ENCODE measurements around the gene RPL11. TPM values are rescaled to one million over a fixed set of nuclear protein-coding genes. Genes with fewer than 3 reads are reported as not detected.

RPL11 gene
- polyA plus RNA-seq, 1 donor (not counting 4 experiments of a cell fraction or from before 2014, with no cell fraction given): 2,447 TPM

DNA sequence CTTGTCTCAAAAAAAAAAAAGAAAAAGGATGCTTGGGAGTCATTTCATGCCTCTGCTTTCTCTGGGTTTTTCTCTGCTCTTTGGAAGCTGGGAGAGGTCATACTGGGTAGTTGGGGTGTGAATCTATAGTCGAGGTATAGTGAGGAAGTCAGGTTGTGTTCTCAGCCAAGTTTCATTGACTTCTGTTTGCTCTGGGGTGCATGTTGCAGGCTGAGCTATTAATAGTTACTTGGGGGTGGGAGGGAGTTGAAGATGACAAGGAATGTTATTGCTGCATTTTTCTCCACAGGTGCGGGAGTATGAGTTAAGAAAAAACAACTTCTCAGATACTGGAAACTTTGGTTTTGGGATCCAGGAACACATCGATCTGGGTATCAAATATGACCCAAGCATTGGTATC is 2.8 kb downstream of the RPL11 start:
- no peak overlapping the region for H2AFZ ChIP-seq (ENCODE audit: control insufficient read depth, low read length)
- H4K20me1 ChIP-seq (ENCODE audit: control insufficient read depth, extremely low read depth, insufficient read depth, low read length): peaks cover 51% of the 10 kb centered on the region
- H3K4me1 ChIP-seq (ENCODE audit: control insufficient read depth, extremely low read depth, insufficient read depth, low read length): peaks cover 35% of the 10 kb centered on the region
- TF ChIP-seq, protein P1, sequence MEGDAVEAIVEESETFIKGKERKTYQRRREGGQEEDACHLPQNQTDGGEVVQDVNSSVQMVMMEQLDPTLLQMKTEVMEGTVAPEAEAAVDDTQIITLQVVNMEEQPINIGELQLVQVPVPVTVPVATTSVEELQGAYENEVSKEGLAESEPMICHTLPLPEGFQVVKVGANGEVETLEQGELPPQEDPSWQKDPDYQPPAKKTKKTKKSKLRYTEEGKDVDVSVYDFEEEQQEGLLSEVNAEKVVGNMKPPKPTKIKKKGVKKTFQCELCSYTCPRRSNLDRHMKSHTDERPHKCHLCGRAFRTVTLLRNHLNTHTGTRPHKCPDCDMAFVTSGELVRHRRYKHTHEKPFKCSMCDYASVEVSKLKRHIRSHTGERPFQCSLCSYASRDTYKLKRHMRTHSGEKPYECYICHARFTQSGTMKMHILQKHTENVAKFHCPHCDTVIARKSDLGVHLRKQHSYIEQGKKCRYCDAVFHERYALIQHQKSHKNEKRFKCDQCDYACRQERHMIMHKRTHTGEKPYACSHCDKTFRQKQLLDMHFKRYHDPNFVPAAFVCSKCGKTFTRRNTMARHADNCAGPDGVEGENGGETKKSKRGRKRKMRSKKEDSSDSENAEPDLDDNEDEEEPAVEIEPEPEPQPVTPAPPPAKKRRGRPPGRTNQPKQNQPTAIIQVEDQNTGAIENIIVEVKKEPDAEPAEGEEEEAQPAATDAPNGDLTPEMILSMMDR (optimal IDR thresholded peaks at IDR 0.05 in 1 of 3, IDR thresholded peaks at IDR 0.05 in 1 of 3, conservative IDR thresholded peaks at IDR 0.05 in 1 of 3; ENCODE audit: extremely low read depth in 1 of 3, insufficient read depth in 2 of 3, low read length in 3 of 3): no peak
- no peak for TF ChIP-seq EZH2 (IDR thresholded peaks at IDR 0.05; ENCODE audit: low read length)
- H3K4me2 ChIP-seq (ENCODE audit: control insufficient read depth, extremely low read depth, insufficient read depth, low read depth, low read length): peak overlapping the region; percentile 79
- peaks cover 36 to 58% of the 10 kb centered on the region in 2 experiments for H3K36me3 ChIP-seq (ENCODE audit: control insufficient read depth in 2 of 2, extremely low read depth in 1 of 2, insufficient read depth in 2 of 2, low read length in 2 of 2)
- peak overlapping the region in 2 of 3 experiments; percentile 17 to 97 for H3K4me3 ChIP-seq (ENCODE audit: control insufficient read depth in 2 of 3, extremely low read depth in 1 of 3, insufficient read depth in 2 of 3, low read depth in 1 of 3, low read length in 3 of 3)
- DNase-seq (ENCODE audit: low read depth, low spot score) (no peak), FAIRE-seq (no peak)
- H3K79me2 ChIP-seq (ENCODE audit: control insufficient read depth, insufficient read depth, low read length): peaks cover 78% of the 10 kb centered on the region
- dilution Hi-C loops (cut with MboI; ENCODE audit: extremely low pct_ligation_motif_present, low sequenced_read_pairs): no loop called here
- peaks cover 5% of the 10 kb centered on the region for H3K9me1 ChIP-seq (ENCODE audit: control insufficient read depth, extremely low read depth, insufficient read depth, low read length)
- H3K27me3 ChIP-seq (ENCODE audit: control insufficient read depth, extremely low read depth, insufficient read depth, low read length): no peaks in the 10 kb centered on the region
- H3K9ac ChIP-seq (ENCODE audit: control insufficient read depth, extremely low read depth, insufficient read depth, low read length): no peak overlapping the region
- no peak overlapping the region for H3K27ac ChIP-seq (ENCODE audit: control insufficient read depth, insufficient read depth, low read length)
- H3K9me3 ChIP-seq (ENCODE audit: control insufficient read depth, low read depth, low read length): no peaks in the 10 kb centered on the region

DNA sequence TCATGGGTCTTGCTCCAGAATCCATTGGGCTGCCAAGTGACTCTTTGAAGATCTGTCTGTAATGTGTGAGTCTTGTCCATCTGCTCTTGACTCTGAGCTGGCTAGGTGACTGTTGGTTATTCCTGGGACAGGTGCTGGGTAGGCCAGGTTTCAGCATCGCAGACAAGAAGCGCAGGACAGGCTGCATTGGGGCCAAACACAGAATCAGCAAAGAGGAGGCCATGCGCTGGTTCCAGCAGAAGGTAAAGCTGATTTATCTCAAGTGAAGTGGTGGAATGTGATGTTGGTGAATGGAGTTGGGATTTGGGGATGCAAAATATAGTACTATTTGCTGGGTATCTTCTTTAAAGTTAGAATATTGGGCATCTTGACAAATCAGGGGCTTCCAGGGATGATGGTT is 4.1 kb downstream of the RPL11 start:
- Histone ChIP-seq H3K27me3 (ENCODE audit: control insufficient read depth, extremely low read depth, insufficient read depth, low read length) (no peaks in the 10 kb centered on the region), H3K27ac (ENCODE audit: control insufficient read depth, insufficient read depth, low read length) (no peak overlapping the region), H3K4me3 (ENCODE audit: control insufficient read depth in 2 of 3, extremely low read depth in 1 of 3, insufficient read depth in 2 of 3, low read depth in 1 of 3, low read length in 3 of 3) (peak overlapping the region in 1 of 3 experiments; percentile 5), H2AFZ (ENCODE audit: control insufficient read depth, low read length) (no peak overlapping the region), H3K79me2 (ENCODE audit: control insufficient read depth, insufficient read depth, low read length) (peaks cover 89% of the 10 kb centered on the region), H3K9ac (ENCODE audit: control insufficient read depth, extremely low read depth, insufficient read depth, low read length) (no peak overlapping the region), H3K4me1 (ENCODE audit: control insufficient read depth, extremely low read depth, insufficient read depth, low read length) (peaks cover 35% of the 10 kb centered on the region), H4K20me1 (ENCODE audit: control insufficient read depth, extremely low read depth, insufficient read depth, low read length) (peaks cover 63% of the 10 kb centered on the region), H3K4me2 (ENCODE audit: control insufficient read depth, extremely low read depth, insufficient read depth, low read depth, low read length) (peak overlapping the region; percentile 79), H3K9me1 (ENCODE audit: control insufficient read depth, extremely low read depth, insufficient read depth, low read length) (peaks cover 5% of the 10 kb centered on the region), H3K36me3 (ENCODE audit: control insufficient read depth in 2 of 2, extremely low read depth in 1 of 2, insufficient read depth in 2 of 2, low read length in 2 of 2) (peaks cover 43 to 69% of the 10 kb centered on the region in 2 experiments), H3K9me3 (ENCODE audit: control insufficient read depth, low read depth, low read length) (no peaks in the 10 kb centered on the region)
- TF ChIP-seq EZH2 (IDR thresholded peaks at IDR 0.05; ENCODE audit: low read length): no peak
- TF ChIP-seq, protein P1 (optimal IDR thresholded peaks at IDR 0.05 in 1 of 3, IDR thresholded peaks at IDR 0.05 in 1 of 3, conservative IDR thresholded peaks at IDR 0.05 in 1 of 3; ENCODE audit: extremely low read depth in 1 of 3, insufficient read depth in 2 of 3, low read length in 3 of 3): no peak
- dilution Hi-C loops (cut with MboI; ENCODE audit: extremely low pct_ligation_motif_present, low sequenced_read_pairs): no loop called here
- FAIRE-seq (no peak), DNase-seq (ENCODE audit: low read depth, low spot score) (no peak)

All from keratinocyte (primary cell).